Measurements from ENCODE around the gene CORO6.

CORO6 gene

GRCh38 chr17:29579866-29580771 is 42.6 kb downstream of the CORO6 start:
- peak; percentile 93 for TF ChIP-seq RAD21 (IDR thresholded peaks at IDR 0.05; ENCODE audit: low read depth)
- no peak for TF ChIP-seq CREB1 (IDR thresholded peaks at IDR 0.05; ENCODE audit: low read depth)
- no peak for TF ChIP-seq FOXM1 (IDR thresholded peaks at IDR 0.05; ENCODE audit: borderline replicate concordance, low read depth)
- no peak for TF ChIP-seq TEAD4 (IDR thresholded peaks at IDR 0.05)
- TF ChIP-seq TCF12 (IDR thresholded peaks at IDR 0.05; ENCODE audit: low read depth): no peak
- no peak for TF ChIP-seq ZBTB7A (IDR thresholded peaks at IDR 0.05; ENCODE audit: low read depth)
- no peak for TF ChIP-seq REST (IDR thresholded peaks at IDR 0.05; ENCODE audit: low read depth)
- TF ChIP-seq YY1 (IDR thresholded peaks at IDR 0.05; ENCODE audit: low read depth): no peak
- peak; percentile 50; the same call in 1 of the 2 replicates for TF ChIP-seq USF1 (IDR thresholded peaks at IDR 0.05)
- TF ChIP-seq NFIC (IDR thresholded peaks at IDR 0.05): no peak
- TF ChIP-seq MAX (IDR thresholded peaks at IDR 0.05): peak; percentile 89

GRCh38 chr17:29578626-29579485 is 43.9 kb downstream of the CORO6 start:
- no peak for TF ChIP-seq USF1 (IDR thresholded peaks at IDR 0.05)

GRCh38 chr17:29577385-29578211 is 45.1 kb downstream of the CORO6 start:
- TF ChIP-seq EGR1 (IDR thresholded peaks at IDR 0.05): no peak
- no peak for TF ChIP-seq ZBTB7A (IDR thresholded peaks at IDR 0.05; ENCODE audit: low read depth)
- no peak for TF ChIP-seq FOXM1 (IDR thresholded peaks at IDR 0.05; ENCODE audit: borderline replicate concordance, low read depth)
- TF ChIP-seq TEAD4 (IDR thresholded peaks at IDR 0.05): no peak
- no peak for TF ChIP-seq REST (IDR thresholded peaks at IDR 0.05; ENCODE audit: low read depth)
- TF ChIP-seq EP300 (IDR thresholded peaks at IDR 0.05; ENCODE audit: borderline replicate concordance): no peak
- TF ChIP-seq CEBPB (IDR thresholded peaks at IDR 0.05): no peak
- no peak for TF ChIP-seq NFIC (IDR thresholded peaks at IDR 0.05)
- TF ChIP-seq TAF1 (IDR thresholded peaks at IDR 0.05; ENCODE audit: low read depth): no peak
- no peak for TF ChIP-seq MAX (IDR thresholded peaks at IDR 0.05)
- TF ChIP-seq USF1 (IDR thresholded peaks at IDR 0.05): no peak
- TF ChIP-seq RAD21 (IDR thresholded peaks at IDR 0.05; ENCODE audit: low read depth): no peak

- no peak for TF ChIP-seq TCF12 (IDR thresholded peaks at IDR 0.05; ENCODE audit: low read depth)
These were observed 45.7 kb downstream of the CORO6 start for GRCh38 chr17:29577001-29577370.

Measured in Ishikawa (cell line).